HG03159 (cell line): Measurements from ENCODE around the gene CEL.
"Not testable (repeated sequence)": the region's sequence is repeated elsewhere in the genome, so short reads cannot be mapped to it uniquely, and the experiment has no call there.

Source experiments
- ATAC-seq: cut with Tn5 transposase; IDR thresholded peaks from one replicate; pipeline ENCODE4 v1.9.1; 2021; ENCODE audit warnings: mild to moderate bottlenecking, moderate library complexity; ENCODE audit not compliant: unreplicated experiment

Gene CEL

DNA sequence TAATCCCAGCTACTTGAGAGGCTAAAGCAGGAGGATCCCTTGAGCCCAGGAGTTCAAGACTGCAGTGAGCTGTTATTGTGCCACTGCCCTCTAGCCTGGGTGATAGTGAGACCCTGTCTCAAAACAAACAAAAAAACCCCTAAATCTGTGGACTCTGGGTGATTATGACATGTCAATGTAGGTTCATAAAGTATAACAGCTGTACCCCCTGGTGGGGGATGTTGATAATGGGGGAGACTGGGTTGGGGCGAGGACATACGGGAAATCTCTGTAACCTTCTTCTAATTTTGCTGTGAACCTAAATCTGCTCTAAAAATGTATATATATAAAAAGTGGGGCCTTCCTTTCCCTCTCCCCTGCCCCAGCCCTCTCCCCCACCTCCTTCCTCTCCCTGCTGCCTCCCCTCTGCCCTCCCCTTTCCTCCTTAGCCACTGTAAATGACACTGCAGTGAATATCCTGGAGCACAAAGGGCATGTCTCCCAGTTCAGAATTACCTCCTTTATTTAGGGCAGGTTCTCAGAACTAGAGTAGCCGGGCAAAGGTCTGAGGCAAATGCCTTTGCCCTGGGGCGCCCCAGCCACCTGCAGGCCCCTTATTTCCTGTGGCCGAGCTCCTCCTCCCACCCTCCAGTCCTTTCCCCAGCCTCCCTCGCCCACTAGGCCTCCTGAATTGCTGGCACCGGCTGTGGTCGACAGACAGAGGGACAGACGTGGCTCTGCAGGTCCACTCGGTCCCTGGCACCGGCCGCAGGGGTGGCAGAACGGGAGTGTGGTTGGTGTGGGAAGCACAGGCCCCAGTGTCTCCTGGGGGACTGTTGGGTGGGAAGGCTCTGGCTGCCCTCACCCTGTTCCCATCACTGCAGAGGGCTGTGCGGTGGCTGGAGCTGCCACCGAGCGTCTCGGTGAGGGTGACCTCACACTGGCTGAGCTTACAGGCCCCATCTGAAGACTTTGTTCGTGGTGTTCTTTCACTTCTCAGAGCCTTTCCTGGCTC lies 19.3 kb downstream of the CEL start:
- not testable (repeated sequence) for ATAC-seq

DNA sequence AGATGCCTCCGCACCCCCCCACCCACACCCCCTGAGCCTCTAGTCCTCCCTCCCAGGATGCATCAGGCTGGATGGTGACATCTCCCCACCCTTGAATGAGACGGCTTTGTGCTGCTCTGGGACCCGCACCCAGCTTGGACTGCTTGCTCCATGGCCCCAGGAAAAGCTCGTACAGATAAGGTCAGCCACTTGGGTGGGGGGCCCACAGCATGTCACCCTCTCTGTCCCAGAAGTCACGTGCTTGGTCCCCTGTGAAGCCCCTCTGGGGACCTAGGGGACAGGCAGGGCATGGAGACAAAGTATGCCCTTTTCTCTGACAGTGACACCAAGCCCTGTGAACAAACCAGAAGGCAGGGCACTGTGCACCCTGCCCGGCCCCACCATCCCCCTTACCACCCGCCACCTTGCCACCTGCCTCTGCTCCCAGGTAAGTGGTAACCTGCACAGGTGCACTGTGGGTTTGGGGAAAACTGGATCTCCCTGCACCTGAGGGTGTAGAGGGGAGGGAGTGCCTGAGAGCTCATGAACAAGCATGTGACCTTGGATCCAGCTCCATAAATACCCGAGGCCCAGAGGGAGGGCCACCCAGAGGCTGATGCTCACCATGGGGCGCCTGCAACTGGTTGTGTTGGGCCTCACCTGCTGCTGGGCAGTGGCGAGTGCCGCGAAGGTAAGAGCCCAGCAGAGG lies 20.3 kb downstream of the CEL start:
- ATAC-seq = not testable (repeated sequence)

DNA sequence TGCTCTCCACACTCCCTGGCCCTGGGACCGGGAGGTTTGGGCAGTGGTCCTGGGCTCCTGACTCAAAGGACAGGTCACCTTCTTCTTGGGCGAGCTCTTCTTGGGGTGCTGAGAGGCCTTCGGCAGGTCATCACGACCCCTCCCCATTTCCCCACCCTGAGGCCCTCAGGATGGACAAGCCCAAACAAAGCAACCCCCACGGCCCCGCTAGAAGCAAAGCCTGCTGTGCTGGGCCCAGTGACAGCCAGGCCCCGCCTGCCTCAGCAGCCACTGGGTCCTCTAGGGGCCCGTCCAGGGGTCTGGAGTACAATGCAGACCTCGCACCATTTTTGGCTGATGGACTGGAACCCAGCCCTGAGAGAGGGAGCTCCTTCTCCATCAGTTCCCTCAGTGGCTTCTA lies 21.9 kb downstream of the CEL start:
- ATAC-seq = not testable (repeated sequence)

DNA sequence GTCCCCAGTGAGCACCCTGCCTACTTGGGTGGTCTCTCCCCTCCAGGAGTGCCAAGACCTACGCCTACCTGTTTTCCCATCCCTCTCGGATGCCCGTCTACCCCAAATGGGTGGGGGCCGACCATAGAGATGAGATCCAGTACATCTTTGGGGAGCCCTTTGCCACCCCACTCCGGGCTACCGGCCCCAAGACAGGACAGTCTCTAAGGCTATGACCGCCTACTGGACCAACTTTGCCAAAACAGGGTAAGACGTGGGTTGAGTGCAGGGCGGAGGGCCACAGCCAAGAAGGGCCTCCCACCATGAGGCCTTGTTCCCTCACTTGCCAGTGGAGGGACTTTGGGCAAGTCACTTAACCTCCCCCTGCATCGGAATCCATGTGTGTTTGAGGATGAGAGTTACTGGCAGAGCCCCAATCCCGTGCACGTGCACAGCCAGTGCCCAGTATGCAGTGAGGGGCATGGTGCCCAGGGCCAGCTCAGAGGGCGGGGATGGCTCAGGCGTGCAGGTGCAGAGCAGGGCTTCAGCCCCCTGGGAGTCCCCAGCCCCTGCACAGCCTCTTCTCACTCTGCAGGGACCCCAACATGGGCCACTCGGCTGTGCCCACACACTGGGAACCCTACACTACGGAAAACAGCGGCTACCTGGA lies 24.6 kb downstream of the CEL start:
- not testable (repeated sequence) for ATAC-seq

DNA sequence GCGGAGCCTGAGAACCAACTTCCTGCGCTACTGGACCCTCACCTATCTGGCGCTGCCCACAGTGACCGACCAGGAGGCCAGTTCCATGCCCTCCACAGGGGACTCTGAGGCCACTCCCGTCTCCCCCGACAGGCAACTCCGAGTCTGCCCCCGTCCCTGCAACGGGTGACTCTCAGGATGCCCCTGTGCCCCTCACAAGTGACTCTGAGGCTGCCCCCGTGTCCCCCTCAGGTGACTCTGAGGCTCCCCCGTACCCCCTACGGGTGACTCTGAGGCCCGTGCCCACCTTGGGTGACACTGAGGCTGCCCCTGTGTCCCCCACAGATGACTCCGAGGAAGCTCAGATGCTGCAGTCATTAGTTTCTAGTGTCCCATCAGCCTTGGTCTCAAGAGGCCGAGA lies 25.1 kb downstream of the CEL start:
- no peak for ATAC-seq

DNA sequence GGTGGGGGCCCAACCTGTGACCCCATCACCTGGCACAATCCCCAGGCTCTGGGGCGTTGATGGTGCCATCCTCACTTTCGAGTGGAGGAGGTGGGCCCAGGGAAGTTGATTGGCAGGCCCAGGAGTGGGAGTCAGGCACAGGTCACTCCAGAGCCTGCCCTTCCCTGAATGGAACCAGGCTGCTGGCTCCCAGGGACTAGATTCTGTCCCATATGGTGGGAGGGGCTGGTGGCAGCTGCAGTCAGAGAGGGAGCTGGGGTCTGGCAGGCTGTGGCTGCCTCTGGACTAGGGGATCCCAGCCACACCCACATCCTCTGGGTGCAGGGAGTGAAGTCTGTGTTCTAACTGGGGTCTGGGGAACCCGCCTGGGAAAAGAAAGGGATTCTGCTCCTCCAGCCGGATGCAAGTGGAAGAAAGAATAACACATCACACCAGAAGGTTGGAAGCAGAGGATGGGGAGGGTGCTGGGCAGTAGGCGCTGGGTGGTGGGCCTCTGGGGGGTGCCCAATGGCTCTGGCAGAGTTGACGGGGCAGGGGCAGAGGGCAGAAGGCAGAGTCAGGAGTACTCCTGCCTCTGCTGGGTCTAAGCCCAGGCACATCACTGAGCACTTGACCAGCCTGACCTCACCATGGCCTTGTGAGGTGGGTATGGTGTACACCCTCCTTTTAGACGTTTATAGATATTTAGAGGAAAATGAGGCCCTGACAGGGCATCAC lies 25.8 kb downstream of the CEL start:
- ATAC-seq = no peak

DNA sequence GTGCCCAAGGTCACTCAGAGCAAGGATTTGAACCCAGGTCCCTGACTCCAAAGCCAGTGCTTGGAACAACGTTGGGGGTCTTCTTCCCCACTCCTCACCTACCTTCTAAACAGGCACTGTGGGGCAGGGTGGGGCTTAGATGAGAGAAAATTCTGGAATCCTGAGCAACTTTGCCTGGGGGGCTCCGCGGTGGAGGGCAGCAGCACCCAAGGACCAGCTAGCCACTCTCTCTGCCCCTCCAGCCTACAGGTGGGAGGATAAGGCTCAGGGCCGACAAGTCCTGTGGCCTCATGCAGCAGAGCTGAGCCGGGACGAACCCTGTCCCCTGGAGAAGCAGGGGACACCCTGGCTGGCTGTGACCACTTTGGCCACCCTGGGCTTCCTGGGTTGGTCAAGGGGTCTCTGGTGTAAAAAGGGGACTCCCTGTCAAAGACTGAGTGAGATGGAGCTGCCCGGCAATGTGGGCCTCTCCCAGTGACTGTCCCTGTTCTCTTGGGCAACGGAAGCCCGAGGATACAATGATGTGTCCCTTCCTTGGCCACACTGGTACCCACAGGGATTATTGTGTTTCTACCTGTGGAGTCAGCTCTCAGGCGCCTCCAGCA lies 26.5 kb downstream of the CEL start:
- no peak for ATAC-seq

DNA sequence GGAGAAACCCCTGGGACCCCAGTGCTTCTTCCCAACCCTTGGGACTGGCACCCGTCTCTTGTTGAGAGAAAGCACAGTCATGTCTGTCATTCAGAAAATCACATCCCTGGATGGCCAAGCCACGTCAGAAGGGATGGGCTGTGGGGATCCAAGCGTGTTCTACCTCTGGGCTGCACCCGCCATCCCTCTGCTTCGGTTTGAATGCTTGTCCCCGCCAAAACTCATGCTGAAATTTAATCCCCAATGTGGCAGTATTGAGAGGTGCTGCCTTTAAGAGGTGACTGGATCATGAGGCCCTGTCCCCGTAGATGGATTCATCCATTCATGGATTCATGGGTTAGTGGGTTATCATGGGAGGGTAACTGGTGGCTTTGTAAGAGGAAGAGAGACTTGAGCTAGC lies 27.0 kb downstream of the CEL start:
- ATAC-seq = no peak

DNA sequence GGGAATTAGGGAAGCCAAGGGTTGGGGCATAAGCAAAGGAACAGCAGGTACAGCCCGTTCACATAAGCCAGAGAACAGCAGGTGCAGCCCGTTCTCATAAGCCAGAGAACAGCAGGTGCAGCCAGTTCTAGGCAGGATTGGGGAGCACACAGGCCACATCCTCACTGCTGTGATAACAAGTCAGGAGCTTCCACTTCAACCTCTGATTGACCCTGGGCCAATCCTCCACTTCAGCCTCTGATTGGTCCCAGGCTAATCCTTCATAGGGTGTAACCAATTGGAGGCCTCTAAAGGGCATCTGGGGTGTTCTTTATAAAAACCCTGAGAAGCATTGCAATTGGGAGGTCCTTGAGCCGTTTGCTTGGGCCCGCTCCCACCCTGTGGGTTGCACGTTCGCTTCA lies 27.5 kb downstream of the CEL start:
- ATAC-seq = no peak

DNA sequence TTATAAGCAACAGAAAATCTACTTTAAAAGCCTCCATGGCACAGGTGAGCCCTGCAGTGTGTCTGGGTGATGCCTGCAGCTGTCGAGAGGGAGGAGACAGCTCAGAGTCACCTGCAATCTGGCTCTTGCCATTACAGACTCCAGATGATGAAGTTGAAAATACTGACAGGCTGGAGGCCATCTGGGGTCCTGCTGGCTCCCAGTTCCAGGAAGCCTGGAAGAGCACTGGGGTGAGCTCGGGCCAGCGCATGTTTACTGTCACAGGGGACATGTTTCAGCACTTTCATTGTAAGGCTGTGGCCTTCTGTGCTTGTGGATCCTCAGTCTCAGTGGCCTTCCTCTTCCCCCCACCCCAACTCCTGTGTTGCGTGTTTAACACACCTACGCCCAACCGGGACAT lies 28.4 kb downstream of the CEL start:
- no peak for ATAC-seq

DNA sequence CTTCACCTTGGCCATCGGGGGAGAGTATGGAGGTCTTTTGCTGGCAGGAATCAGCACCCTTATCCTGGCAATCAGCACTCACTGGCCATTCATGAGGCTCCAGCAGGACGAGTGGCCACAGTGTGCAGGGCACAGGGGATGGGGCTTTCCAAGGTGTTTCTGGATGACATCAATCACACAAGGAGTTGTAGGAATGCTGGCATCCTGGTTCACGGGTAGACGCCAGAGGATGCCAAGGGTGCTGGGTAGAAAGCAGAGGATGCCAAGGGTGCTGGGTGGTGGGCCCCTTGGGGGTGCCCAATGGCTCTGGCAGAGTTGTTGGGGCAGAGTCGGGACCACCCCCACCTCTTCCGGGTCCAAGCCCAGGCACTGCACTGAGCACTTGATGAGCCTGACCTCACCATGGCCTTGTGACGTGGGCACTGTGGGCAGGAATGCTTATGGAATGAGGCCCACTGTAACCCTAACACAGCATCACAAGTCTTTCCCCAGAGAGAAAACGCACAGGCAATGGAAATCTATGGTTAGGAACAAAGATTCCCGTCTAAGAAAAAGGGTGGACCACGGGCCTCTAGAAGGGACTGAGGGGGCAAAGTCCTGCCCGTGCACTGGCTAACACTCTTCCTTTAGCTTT lies 29.1 kb downstream of the CEL start:
- no peak for ATAC-seq

DNA sequence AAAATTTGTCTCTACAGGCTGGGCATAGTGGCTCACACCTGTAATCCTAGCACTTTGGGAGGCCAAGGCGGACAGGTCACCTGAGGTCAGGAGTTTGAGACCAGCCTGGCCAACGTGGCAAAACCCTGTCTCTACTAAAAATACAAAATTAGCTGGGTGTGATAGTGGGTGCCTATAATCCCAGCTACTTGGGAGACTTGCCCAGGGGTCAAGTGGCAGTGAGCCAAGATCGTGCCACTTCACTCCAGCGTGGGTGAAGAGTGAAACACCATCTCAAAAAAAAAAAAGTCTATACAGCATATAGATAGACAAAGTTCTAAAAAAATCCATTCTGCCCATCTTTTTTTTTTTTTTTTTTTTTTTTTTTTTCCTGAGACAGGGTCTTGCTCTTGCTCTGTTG lies 32.6 kb downstream of the CEL start:
- ATAC-seq = not testable (repeated sequence)

DNA sequence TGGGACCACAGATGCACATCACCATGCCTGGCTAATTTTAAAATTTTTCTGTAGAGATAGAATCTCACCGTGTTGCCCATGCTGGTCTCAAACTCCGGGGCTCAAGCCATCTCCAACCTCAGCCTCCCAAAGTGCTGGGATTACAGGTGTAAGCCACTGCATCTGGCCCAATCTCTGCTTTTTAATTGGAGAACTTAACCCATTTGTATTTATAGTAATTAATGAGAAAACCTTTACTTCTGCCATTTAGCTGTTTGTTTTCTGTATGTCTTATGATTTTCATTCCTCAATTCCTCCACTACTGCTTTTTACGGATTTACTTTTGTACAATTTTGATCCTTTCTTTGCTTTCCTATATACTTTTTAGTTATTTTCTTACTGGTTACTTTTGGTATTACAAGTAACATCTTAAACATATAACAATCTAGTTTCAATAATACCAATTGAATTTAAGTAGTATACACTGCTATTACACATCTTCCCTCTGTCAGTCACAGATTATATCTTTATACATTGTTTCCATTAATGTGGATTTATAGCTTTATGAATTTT lies 33.1 kb downstream of the CEL start:
- ATAC-seq = no peak

DNA sequence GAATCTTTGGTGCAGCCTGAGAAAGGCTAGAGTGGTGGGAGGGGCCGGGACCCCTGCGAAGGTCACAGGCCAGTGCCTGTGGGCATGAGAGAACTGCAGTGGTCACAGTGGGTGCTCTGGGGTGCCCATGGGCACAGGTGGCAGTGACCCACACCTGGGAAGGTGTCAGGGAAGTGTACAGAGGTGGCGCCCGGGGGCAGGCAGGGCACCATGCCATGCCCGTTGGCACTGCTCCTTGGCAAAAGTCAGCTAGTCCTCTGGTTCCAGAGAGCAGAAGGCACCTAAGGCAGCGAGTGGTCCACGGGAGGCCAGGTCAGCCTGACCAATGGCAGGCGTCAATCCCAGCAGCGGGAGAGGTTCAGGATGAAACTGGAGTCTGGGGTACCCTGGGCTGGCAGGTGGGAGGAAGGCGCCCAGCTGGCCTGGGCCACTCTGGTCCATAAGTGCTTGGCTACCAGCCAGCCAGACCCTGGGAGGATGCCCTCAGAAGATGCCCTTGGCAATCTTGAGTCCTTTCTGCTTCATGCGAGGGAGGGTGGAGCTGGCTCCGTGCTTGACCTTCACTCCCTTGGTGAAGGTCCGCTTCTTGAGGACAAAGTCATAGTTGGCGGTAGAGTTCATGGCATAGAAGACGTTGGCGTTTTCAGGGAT lies 36.4 kb downstream of the CEL start:
- no peak for ATAC-seq

DNA sequence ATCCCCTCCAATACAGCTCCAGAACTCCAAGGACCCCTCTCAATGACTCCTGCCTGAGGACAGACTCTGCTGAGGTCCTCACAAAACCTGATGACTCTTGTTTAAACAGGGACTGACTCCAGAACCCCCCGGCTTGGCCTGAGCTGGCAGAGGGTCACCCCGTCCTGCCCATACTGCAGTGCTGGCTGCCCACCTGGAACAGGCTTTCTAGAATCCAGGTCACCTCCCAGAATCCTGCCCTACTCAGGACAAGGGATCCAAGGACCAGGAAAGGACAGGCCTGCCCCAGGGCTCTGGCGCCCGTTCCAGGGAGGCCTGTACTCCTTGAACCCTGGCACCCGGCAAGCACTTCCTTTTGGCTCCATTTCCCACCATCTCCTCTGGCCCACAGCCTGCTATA lies 37.1 kb downstream of the CEL start:
- ATAC-seq = no peak

DNA sequence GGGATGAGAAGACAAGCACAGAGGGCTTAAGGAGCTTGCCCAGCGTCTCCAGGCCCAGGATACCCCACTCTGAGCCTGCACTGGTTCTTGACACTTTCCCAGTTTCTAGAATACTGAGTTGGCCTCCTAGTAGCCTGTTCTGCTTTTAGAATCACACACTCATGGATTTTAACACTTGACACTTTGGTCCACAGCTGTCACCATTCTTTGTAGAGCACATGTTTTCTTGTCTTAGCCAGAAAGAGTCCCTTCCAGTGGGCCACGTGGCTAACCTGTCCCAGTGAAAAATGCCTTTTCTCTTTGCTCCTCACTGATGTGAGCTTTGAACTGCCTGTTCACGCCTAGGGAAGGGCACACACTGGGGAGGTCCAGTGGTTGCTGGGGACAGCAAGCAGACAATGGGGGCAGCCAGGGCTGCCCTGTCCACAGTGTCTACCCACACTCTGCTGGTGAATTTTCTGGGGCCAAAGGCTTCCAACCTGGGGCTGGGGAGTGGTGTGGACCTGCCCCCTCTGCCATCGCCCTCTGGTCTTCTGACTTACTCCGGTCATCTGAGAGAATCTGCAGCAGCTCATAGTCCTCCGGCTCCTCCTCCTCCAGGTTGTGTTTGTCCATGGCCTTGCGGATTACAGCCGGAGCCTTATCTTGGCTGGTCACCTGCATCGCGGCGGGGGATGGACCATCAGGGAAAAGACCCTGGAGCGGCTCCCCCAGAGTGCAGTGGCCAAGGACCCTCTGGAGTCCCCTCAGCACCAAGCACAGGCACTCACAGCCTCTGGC lies 38.1 kb downstream of the CEL start:
- ATAC-seq = no peak

DNA sequence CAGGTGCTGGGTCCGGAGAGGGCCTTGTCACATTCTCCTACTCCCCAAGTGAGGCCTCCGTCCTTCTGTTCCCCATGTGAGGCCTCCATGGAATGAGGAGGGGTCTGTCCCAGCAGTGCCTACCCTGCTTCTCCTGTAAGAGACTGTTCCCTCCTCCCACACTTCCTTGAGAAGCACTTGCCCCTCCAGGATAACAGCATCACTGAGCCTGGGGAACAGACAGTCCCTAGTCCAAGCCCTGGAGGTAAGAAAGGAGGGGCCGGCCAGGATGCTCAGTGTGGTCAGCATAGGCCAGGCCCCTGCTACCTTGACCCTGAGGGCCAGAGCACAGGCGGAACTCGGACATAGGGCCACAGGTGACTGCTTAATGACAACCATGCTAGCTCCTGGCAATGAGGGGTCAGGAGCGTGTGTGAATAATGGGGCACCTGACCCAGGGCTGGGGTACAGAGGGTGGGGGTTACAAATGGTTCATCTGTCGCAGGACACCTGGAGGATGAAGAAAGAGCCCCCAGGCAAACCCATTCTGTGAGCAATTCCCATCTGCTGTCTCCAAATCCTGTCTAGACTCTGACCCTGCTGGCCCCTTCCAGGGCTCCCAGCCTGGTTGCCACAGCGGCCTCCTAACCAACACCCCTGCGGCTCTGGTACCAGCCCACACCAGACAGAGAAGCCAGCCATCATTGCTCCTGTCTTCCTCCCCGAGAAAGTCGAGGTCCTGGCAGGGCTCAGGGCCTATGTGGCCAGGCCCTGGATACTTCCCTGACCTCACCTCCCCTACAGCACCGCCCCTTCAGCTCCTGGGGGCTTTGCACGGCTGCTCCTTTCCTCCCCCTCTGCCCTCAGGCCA lies 39.0 kb downstream of the CEL start:
- ATAC-seq = no peak
